OCI-LY1 (cell line): ENCODE data around the gene HCST.

Experiments
- H2AFZ ChIP-seq: fragments of 200-600 bp; sonication (generic), shearing (Covaris generic); 2 replicates; pipeline ENCODE4 v1.6.0; 2014; ENCODE audit warnings: antibody characterized with exemption, mild to moderate bottlenecking, low read length
- H3F3A ChIP-seq: fragments of 200-600 bp; sonication (generic), shearing (Covaris generic); 2 replicates; pipeline ENCODE4 v1.6.0; 2014; ENCODE audit warnings: mild to moderate bottlenecking, antibody characterized with exemption, low read length, moderate library complexity; ENCODE audit not compliant: insufficient read depth
- H3K27ac ChIP-seq: fragments of 200-600 bp; sonication (generic); 2 replicates; pipeline ENCODE4 v1.5.1; 2014; ENCODE audit warnings: low read length, mixed run types, mild to moderate bottlenecking, low read depth; ENCODE audit not compliant: poor library complexity, severe bottlenecking
- H3K27me3 ChIP-seq: fragments of 200-600 bp; sonication (generic); 2 replicates; pipeline ENCODE4 v1.6.0; 2014; ENCODE audit warnings: antibody characterized with exemption, mild to moderate bottlenecking, low read length, moderate library complexity; ENCODE audit not compliant: insufficient read depth
- H3K36me3 ChIP-seq: fragments of 200-600 bp; sonication (generic); 2 replicates; pipeline ENCODE4 v1.6.1; 2014; ENCODE audit warnings: mild to moderate bottlenecking, antibody characterized with exemption, low read length, moderate library complexity, mixed read lengths; ENCODE audit not compliant: insufficient read depth
- H3K4me1 ChIP-seq: fragments of 200-600 bp; sonication (generic); 2 replicates; pipeline ENCODE4 v1.5.1; 2014; ENCODE audit warnings: mild to moderate bottlenecking, low read length, moderate library complexity; ENCODE audit not compliant: insufficient read depth, severe bottlenecking
- H3K4me2 ChIP-seq: fragments of 200-600 bp; sonication (generic), shearing (Covaris generic); 2 replicates; pipeline ENCODE4 v1.6.1; 2014; ENCODE audit warnings: low read length
- H3K4me3 ChIP-seq: fragments of 200-600 bp; sonication (generic); 2 replicates; pipeline ENCODE4 v1.5.1; 2014; ENCODE audit warnings: low read length, low read depth, mild to moderate bottlenecking, mixed read lengths; ENCODE audit not compliant: poor library complexity, severe bottlenecking
- H3K79me2 ChIP-seq: fragments of 200-600 bp; shearing (Covaris generic); 2 replicates; pipeline ENCODE4 v1.6.1; 2016; ENCODE audit warnings: mixed run types, low read length, mixed read lengths; ENCODE audit not compliant: insufficient read depth
- H3K9ac ChIP-seq: fragments of 200-600 bp; sonication (generic), shearing (Covaris generic); 2 replicates; pipeline ENCODE4 v1.6.1; 2014; ENCODE audit warnings: mild to moderate bottlenecking, low read length, mixed read lengths
- H3K9me2 ChIP-seq: fragments of 200-600 bp; sonication (generic), shearing (Covaris generic); 2 replicates; pipeline ENCODE4 v1.6.1; 2014; ENCODE audit warnings: low read depth, mild to moderate bottlenecking, low read length, mixed read lengths
- H3K9me3 ChIP-seq: fragments of 200-600 bp; shearing (Covaris generic); 2 replicates; pipeline ENCODE4 v1.6.1; 2014; ENCODE audit warnings: low read length, mixed read lengths
- H4K20me1 ChIP-seq: fragments of 200-600 bp; sonication (generic), shearing (Covaris generic); 2 replicates; pipeline ENCODE4 v1.6.0; 2016; ENCODE audit warnings: mild to moderate bottlenecking, low read length; ENCODE audit not compliant: insufficient read depth
- CTCF ChIP-seq: fragments of 200-600 bp; sonication (generic), shearing (Covaris generic); IDR thresholded peaks from 2 replicates; pipeline ENCODE4 v1.5.1; 2017; ENCODE audit warnings: mild to moderate bottlenecking, antibody characterized with exemption, low read length, moderate library complexity, mixed read lengths
- EZH2 ChIP-seq: fragments of 200-600 bp; sonication (generic), shearing (Covaris generic); IDR thresholded peaks from 2 replicates; pipeline ENCODE4 v1.8.0; 2017; ENCODE audit warnings: borderline replicate concordance, mixed run types, mild to moderate bottlenecking, antibody characterized with exemption, low read length, moderate library complexity, mixed read lengths

The HCST gene

GRCh38 chr19:35940078-35940775 lies 37.9 kb downstream of the HCST start:
- Histone ChIP-seq H3K4me2 (no peak overlapping the region), H3K4me3 (no peak overlapping the region), H3K9ac (no peak overlapping the region), H3K27ac (no peak overlapping the region), H3F3A (no peaks in the 10 kb centered on the region), H3K27me3 (peaks cover 5% of the 10 kb centered on the region; the same call in 1 of the 2 replicates), H3K9me2 (no peaks in the 10 kb centered on the region), H3K79me2 (no peaks in the 10 kb centered on the region), H2AFZ (no peak overlapping the region), H4K20me1 (no peaks in the 10 kb centered on the region), H3K4me1 (peaks cover 9% of the 10 kb centered on the region), H3K9me3 (no peaks in the 10 kb centered on the region), H3K36me3 (no peaks in the 10 kb centered on the region)
- TF ChIP-seq CTCF (no peak), EZH2 (no peak)

GRCh38 chr19:35940839-35941238 lies 38.5 kb downstream of the HCST start:
- H3K27ac ChIP-seq: no peak overlapping the region
- H4K20me1 ChIP-seq: no peaks in the 10 kb centered on the region
- no peak for TF ChIP-seq CTCF
- TF ChIP-seq EZH2: no peak
- H3F3A ChIP-seq: no peaks in the 10 kb centered on the region
- peaks cover 6% of the 10 kb centered on the region for H3K4me1 ChIP-seq
- no peak overlapping the region for H3K9ac ChIP-seq
- H3K4me3 ChIP-seq: no peak overlapping the region
- H2AFZ ChIP-seq: no peak overlapping the region
- H3K9me3 ChIP-seq: no peaks in the 10 kb centered on the region
- H3K27me3 ChIP-seq: peaks cover 5% of the 10 kb centered on the region; the same call in 1 of the 2 replicates
- no peaks in the 10 kb centered on the region for H3K36me3 ChIP-seq
- H3K79me2 ChIP-seq: no peaks in the 10 kb centered on the region
- no peak overlapping the region for H3K4me2 ChIP-seq
- no peaks in the 10 kb centered on the region for H3K9me2 ChIP-seq

GRCh38 chr19:35942235-35942634 lies 39.9 kb downstream of the HCST start:
- H3K79me2 ChIP-seq: no peaks in the 10 kb centered on the region
- no peak overlapping the region for H3K9ac ChIP-seq
- H3F3A ChIP-seq: no peaks in the 10 kb centered on the region
- no peaks in the 10 kb centered on the region for H3K9me3 ChIP-seq
- no peaks in the 10 kb centered on the region for H3K36me3 ChIP-seq
- TF ChIP-seq EZH2 (no peak), CTCF (no peak)
- no peak overlapping the region for H3K27ac ChIP-seq
- no peak overlapping the region for H3K4me3 ChIP-seq
- no peak overlapping the region for H2AFZ ChIP-seq
- no peaks in the 10 kb centered on the region for H3K9me2 ChIP-seq
- H3K27me3 ChIP-seq: no peaks in the 10 kb centered on the region; the same call in 1 of the 2 replicates
- H4K20me1 ChIP-seq: no peaks in the 10 kb centered on the region
- no peaks in the 10 kb centered on the region for H3K4me1 ChIP-seq
- H3K4me2 ChIP-seq: no peak overlapping the region
